BE2C (cell line): ENCODE measurements around the gene ISLR2.

Experiments
- DNase-seq: peaks from one replicate; pipeline ENCODE4 v3.0.0-alpha.2; 2020
- H3K27me3 ChIP-seq: fragments of 250-450 bp; sonication (Bioruptor Pico); 2 replicates; pipeline ENCODE4 v1.5.1; 2020; ENCODE audit warnings: mild to moderate bottlenecking
- H3K36me3 ChIP-seq: fragments of 250-450 bp; sonication (Bioruptor Pico); 2 replicates; pipeline ENCODE4 v1.5.1; 2020; ENCODE audit warnings: mild to moderate bottlenecking
- H3K4me1 ChIP-seq: fragments of 250-450 bp; sonication (Bioruptor Pico); 2 replicates; pipeline ENCODE4 v1.5.1; 2020
- H3K4me3 ChIP-seq: 2 replicates; pipeline ENCODE4 v1.5.1; 2011; ENCODE audit warnings: low read depth, low read length
- H3K9me3 ChIP-seq: fragments of 250-450 bp; sonication (Bioruptor Pico); 2 replicates; pipeline ENCODE4 v1.5.1; 2020
- TF ChIP-seq, protein P1 (sequence below): IDR thresholded peaks from 2 replicates; pipeline ENCODE4 v1.5.1; 2012; ENCODE audit warnings: mild to moderate bottlenecking, low read depth, low read length

ISLR2 gene

DNA sequence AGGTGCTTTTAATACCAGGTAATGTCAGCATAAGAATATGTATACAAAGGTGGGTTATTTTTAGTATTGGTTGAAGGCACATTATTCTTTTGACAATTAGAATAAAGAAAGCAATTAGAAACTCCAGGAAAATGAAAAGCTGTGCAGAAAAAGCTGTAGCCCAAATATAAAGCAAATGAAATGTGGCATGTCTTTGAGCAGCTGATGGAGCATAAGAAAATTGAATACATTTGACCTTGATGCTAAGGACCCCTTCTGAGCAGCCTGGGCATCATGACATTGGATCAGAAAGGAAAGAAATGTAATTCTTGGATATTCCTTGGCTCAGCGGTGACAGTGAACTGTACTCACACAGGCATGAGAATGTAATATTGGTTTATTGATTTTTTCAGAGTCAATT lies 35.1 kb downstream of the ISLR2 start:
- TF ChIP-seq, protein P1, sequence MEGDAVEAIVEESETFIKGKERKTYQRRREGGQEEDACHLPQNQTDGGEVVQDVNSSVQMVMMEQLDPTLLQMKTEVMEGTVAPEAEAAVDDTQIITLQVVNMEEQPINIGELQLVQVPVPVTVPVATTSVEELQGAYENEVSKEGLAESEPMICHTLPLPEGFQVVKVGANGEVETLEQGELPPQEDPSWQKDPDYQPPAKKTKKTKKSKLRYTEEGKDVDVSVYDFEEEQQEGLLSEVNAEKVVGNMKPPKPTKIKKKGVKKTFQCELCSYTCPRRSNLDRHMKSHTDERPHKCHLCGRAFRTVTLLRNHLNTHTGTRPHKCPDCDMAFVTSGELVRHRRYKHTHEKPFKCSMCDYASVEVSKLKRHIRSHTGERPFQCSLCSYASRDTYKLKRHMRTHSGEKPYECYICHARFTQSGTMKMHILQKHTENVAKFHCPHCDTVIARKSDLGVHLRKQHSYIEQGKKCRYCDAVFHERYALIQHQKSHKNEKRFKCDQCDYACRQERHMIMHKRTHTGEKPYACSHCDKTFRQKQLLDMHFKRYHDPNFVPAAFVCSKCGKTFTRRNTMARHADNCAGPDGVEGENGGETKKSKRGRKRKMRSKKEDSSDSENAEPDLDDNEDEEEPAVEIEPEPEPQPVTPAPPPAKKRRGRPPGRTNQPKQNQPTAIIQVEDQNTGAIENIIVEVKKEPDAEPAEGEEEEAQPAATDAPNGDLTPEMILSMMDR = no peak
- no peak for DNase-seq

DNA sequence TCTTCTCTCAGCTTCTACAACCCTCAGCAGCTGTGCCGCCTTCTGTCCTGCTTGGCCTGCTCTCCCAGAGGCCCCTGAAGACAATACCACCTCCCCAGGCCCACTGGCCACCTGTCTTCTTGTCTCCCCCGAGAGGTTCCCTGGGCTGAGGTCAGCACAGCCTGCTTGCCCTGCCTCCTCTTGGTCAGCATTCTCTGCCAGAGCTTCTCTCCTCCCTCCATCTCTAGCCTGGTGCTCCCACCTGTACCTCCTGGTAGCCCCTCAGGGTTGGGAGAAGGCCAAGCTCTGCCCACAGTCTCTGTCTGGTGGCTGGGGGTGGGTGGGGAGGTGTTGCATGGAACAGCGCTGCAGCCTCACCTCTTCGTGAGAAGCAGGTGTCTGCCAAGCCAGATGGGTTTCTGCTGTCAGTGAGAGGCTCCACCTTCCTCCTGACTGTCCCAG lies 37.5 kb downstream of the ISLR2 start:
- H3K9me3 ChIP-seq = peaks cover 3% of the 10 kb centered on the region; the same call in 1 of the 2 replicates
- H3K4me1 ChIP-seq = peaks cover 19% of the 10 kb centered on the region
- no peaks in the 10 kb centered on the region for H3K27me3 ChIP-seq
- no peak overlapping the region for H3K4me3 ChIP-seq
- H3K36me3 ChIP-seq = no peaks in the 10 kb centered on the region
- peak; percentile 16 for DNase-seq
- TF ChIP-seq, protein P1 = no peak

More for the DNA sequence above, 35.1 kb downstream of the ISLR2 start:
- Histone ChIP-seq H3K27me3 (no peaks in the 10 kb centered on the region), H3K9me3 (no peaks in the 10 kb centered on the region), H3K4me1 (peaks cover 12% of the 10 kb centered on the region), H3K4me3 (no peak overlapping the region), H3K36me3 (no peaks in the 10 kb centered on the region)

DNA sequence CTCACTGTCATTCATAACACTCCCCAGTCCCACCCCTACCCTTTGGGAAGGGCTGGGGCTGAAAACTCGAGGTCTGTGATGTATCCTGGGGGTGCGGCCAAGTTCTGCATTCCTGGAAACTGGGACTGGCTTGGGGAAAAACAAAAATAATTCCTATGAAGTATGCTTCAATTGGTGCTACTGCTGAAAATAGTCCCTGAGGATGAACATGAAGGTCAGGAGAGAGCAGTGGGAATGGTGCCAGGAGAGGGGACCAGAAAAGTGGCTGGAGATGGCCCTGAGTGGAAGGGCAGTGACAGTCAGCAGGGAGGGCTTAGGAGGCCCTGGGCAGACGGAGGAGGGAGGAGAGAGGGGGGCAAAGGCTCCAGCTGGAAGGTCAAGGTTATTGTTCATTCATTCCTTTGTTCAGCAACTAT lies 38.3 kb downstream of the ISLR2 start:
- TF ChIP-seq, protein P1 = no peak
- no peaks in the 10 kb centered on the region for H3K36me3 ChIP-seq

DNA sequence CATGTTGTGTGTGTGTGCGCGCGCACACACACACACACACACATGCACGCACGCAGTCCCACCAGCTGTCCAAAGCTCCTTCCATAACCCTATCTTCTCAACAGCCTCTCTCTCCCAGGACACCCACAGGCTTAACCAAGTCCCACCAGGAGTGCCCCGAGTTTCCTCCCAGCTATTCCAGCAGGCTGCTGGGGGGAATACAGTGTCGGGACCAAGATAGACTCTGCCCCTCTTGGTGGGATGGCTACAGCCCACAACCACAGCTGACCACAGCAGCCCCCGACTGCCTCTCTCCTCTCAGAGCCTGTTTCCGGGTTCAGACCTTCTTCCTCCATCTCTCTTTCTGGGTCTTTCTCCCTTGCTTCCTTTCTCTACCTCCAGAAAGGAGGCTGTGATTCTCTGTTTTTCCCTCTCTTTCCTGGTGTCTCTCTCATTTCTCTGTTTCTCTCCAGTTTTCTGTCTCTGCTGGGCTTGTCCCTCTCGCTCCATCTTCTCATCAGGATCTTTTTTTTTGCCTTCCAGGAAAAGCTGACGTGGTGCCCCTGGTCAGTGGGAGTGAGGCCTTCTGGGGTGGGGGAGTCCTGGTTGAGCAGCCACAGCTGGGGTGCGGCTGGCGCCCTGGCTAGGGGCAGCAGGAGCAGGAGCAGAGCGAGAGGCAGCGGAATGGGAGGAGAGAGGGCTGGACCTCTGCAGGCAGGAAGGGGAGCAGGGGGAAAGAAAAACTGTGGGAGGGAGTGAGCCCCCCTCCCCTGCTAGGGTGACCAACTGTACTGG lies 39.9 kb downstream of the ISLR2 start:
- TF ChIP-seq, protein P1 = no peak
- Histone ChIP-seq H3K9me3 (peaks cover 3% of the 10 kb centered on the region; the same call in 1 of the 2 replicates), H3K4me1 (peaks cover 40% of the 10 kb centered on the region), H3K4me3 (no peak overlapping the region), H3K27me3 (no peaks in the 10 kb centered on the region), H3K36me3 (no peaks in the 10 kb centered on the region)
- peak; percentile 20 for DNase-seq

More for the DNA sequence above, 38.3 kb downstream of the ISLR2 start:
- Histone ChIP-seq H3K4me3 (no peak overlapping the region), H3K9me3 (peaks cover 3% of the 10 kb centered on the region; the same call in 1 of the 2 replicates), H3K27me3 (no peaks in the 10 kb centered on the region), H3K4me1 (peaks cover 27% of the 10 kb centered on the region)
- peak; percentile 20 for DNase-seq

DNA sequence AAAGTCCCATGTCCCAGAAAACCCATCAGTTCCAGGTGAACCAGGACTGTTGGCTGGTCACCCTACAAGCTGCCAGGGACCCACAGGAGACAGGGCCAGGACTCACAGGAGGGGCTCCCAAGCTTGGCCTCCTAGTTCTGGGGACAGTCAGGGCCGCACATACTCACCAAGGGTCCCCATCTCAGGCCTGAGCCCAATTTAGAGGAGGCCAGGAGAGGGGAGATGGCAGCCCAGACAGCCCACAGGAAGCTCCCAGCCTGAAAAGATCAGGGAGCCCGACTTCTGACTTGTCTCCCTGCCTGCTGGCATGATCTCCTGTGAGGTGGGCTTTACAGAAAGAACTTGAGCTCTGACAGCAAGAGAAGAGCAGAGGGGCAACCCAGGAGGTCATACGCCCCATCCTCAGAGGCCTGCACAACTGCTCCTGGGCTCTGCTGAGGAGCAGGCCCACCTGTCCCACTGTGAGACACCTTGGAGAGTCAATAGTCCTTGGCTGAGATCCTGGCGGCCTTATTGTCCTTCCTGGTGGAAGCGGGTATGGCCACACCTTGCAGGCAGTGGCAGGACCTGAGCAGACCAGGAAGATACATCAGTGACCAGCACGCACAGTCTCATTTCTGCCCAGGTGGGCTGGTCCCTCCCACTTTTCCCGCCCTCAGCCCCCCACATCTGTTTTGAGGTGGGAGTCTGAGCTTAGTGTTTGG lies 40.6 kb downstream of the ISLR2 start:
- peak; percentile 23 for DNase-seq

More for the DNA sequence above, 40.6 kb downstream of the ISLR2 start:
- TF ChIP-seq, protein P1 = no peak
- Histone ChIP-seq H3K4me3 (no peak overlapping the region), H3K36me3 (no peaks in the 10 kb centered on the region), H3K9me3 (peaks cover 3% of the 10 kb centered on the region; the same call in 1 of the 2 replicates), H3K4me1 (peaks cover 48% of the 10 kb centered on the region), H3K27me3 (no peaks in the 10 kb centered on the region)
